Measurements from ENCODE around the gene SMIM1.

- TF ChIP-seq, protein P1, sequence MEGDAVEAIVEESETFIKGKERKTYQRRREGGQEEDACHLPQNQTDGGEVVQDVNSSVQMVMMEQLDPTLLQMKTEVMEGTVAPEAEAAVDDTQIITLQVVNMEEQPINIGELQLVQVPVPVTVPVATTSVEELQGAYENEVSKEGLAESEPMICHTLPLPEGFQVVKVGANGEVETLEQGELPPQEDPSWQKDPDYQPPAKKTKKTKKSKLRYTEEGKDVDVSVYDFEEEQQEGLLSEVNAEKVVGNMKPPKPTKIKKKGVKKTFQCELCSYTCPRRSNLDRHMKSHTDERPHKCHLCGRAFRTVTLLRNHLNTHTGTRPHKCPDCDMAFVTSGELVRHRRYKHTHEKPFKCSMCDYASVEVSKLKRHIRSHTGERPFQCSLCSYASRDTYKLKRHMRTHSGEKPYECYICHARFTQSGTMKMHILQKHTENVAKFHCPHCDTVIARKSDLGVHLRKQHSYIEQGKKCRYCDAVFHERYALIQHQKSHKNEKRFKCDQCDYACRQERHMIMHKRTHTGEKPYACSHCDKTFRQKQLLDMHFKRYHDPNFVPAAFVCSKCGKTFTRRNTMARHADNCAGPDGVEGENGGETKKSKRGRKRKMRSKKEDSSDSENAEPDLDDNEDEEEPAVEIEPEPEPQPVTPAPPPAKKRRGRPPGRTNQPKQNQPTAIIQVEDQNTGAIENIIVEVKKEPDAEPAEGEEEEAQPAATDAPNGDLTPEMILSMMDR (IDR thresholded peaks at IDR 0.05), result no peak
- TF ChIP-seq POLR2A (IDR thresholded peaks at IDR 0.05) (no peak), EP300 (IDR thresholded peaks at IDR 0.05) (no peak)
Observed at GRCh38 chr1:3742439-3743298, 29.9 kb upstream of the SMIM1 start.

Measured in tibial nerve (tissue), 4 donors.